HepG2 (cell line): ENCODE data around the gene CDKL5. TPM values are rescaled to one million over a fixed set of nuclear protein-coding genes. Genes with fewer than 3 reads are reported as not detected.

Experiments
- CENPX ChIP-seq: sonication (generic); formaldehyde crosslinking; IDR thresholded peaks from 2 replicates; pipeline ENCODE4 v1.9.0; 2021; ENCODE audit warnings: mild to moderate bottlenecking, missing genetic modification reagents, moderate library complexity
- GMEB2 ChIP-seq: IDR thresholded peaks from 2 replicates; pipeline ENCODE4 v1.6.1; 2016; ENCODE audit warnings: missing biosample characterization, missing genetic modification reagents, low read depth
- HMG20B ChIP-seq: conservative IDR thresholded peaks from 2 replicates; pipeline ENCODE4 v1.6.1; 2016; ENCODE audit warnings: missing genetic modification reagents, missing compliant biosample characterization
- HNF4G ChIP-seq, 2 experiments: sonication (generic) in 1 of 2; formaldehyde crosslinking in 1 of 2; IDR thresholded peaks; 2 replicates each; pipeline versions ENCODE4 v1.4.0 to v1.6.1; 2011 to 2020; ENCODE audit warnings: borderline replicate concordance in 2 of 2, low read depth in 2 of 2, mild to moderate bottlenecking in 2 of 2, low read length in 1 of 2, missing genetic modification reagents in 1 of 2, moderate library complexity in 1 of 2
- ZMAT3 ChIP-seq: sonication (generic); formaldehyde crosslinking; conservative IDR thresholded peaks from 2 replicates; pipeline ENCODE4 v1.7.0; 2021; ENCODE audit warnings: missing genetic modification reagents
- polyA plus RNA-seq, 8 experiments: library from polyadenylated mRNA; depleted of rRNA in 3 of 8; stranded (reverse) in 7 of 8; unstranded in 1 of 8; fragments of >200 nt; fragmentation: Illumina TruSeq in 4 of 8; extraction: Trizol in 4 of 8; gene quantifications; 2 replicates each; pipeline versions ENCODE4 v1.2.1 to v1.2.3, GENCODE V29; 2011 to 2016; ENCODE audit warnings: low read depth in 4 of 8, missing spikeins in 1 of 8, mixed read lengths in 1 of 8; ENCODE audit not compliant: insufficient read depth in 1 of 8
- total RNA-seq, 5 experiments: library from RNA; depleted of rRNA; stranded (reverse); fragments of >200 nt; fragmentation: Illumina TruSeq; extraction: Trizol; gene quantifications; 2 replicates each; pipeline ENCODE4 v1.2.3, GENCODE V29; 2016; ENCODE audit warnings: low read depth in 1 of 5
- TF ChIP-seq, protein P1 (sequence below): sonication (generic); formaldehyde crosslinking; IDR thresholded peaks from 2 replicates; pipeline ENCODE4; 2020; ENCODE audit warnings: missing genetic modification reagents, mild to moderate bottlenecking, borderline replicate concordance
- TF ChIP-seq, protein P2 (sequence below): IDR thresholded peaks from 2 replicates; pipeline ENCODE4 v1.6.1; 2016; ENCODE audit warnings: mild to moderate bottlenecking, missing biosample characterization, missing genetic modification reagents

CDKL5 gene
- total and polyA plus RNA-seq, 2 of the 13 experiments (the other 11 are each of a cell fraction or from before 2014, with no cell fraction given): 2.8 to 7.0 TPM

- TF ChIP-seq, protein P1, sequence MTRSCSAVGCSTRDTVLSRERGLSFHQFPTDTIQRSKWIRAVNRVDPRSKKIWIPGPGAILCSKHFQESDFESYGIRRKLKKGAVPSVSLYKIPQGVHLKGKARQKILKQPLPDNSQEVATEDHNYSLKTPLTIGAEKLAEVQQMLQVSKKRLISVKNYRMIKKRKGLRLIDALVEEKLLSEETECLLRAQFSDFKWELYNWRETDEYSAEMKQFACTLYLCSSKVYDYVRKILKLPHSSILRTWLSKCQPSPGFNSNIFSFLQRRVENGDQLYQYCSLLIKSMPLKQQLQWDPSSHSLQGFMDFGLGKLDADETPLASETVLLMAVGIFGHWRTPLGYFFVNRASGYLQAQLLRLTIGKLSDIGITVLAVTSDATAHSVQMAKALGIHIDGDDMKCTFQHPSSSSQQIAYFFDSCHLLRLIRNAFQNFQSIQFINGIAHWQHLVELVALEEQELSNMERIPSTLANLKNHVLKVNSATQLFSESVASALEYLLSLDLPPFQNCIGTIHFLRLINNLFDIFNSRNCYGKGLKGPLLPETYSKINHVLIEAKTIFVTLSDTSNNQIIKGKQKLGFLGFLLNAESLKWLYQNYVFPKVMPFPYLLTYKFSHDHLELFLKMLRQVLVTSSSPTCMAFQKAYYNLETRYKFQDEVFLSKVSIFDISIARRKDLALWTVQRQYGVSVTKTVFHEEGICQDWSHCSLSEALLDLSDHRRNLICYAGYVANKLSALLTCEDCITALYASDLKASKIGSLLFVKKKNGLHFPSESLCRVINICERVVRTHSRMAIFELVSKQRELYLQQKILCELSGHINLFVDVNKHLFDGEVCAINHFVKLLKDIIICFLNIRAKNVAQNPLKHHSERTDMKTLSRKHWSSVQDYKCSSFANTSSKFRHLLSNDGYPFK (CRISPR knock-in tag): no peak
- TF ChIP-seq HMG20B (CRISPR knock-in tag) (no peak), GMEB2 (no peak), HNF4G (IDR thresholded peaks at IDR 0.05; ENCODE audit: borderline replicate concordance, low read depth, low read length) (no peak), HNF4G (CRISPR knock-in tag; IDR thresholded peaks at IDR 0.05; ENCODE audit: borderline replicate concordance, low read depth) (no peak), CENPX (CRISPR knock-in tag) (no peak), ZMAT3 (CRISPR knock-in tag) (no peak)
- TF ChIP-seq, protein P2, sequence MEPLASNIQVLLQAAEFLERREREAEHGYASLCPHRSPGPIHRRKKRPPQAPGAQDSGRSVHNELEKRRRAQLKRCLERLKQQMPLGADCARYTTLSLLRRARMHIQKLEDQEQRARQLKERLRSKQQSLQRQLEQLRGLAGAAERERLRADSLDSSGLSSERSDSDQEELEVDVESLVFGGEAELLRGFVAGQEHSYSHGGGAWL (CRISPR knock-in tag): no peak
These were observed 199.2 kb downstream of the CDKL5 start (continued) for GRCh38 chrX:18624599-18624998.
